Liver (tissue), 9 donors: ENCODE data around the gene TAS2R41. TPM values are rescaled to one million over a fixed set of nuclear protein-coding genes. Genes with fewer than 3 reads are reported as not detected.

Source experiments
- DNase-seq: peaks from one replicate; pipeline ENCODE4 v3.0.0-alpha.2; 2017; ENCODE audit warnings: low spot score
- H3K27ac ChIP-seq, 2 donors: one replicate each; pipeline ENCODE4 v1.7.0; 2013; ENCODE audit warnings: inconsistent platforms in 2 of 2, low read length in 2 of 2, control low read depth in 1 of 2, low read depth in 1 of 2, mild to moderate bottlenecking in 1 of 2
- H3K27me3 ChIP-seq, 4 donors: one replicate each; pipeline versions ENCODE4 v1.6.1 to v1.7.0; 2013; ENCODE audit warnings: low read length in 3 of 4, inconsistent platforms in 1 of 4, mild to moderate bottlenecking in 1 of 4, moderate library complexity in 1 of 4; ENCODE audit not compliant: control insufficient read depth in 4 of 4, insufficient read depth in 4 of 4
- H3K36me3 ChIP-seq, 4 donors: one replicate each; pipeline versions ENCODE4 v1.6.1 to v1.7.0; 2013; ENCODE audit warnings: low read length in 3 of 4, mild to moderate bottlenecking in 3 of 4, low read depth in 1 of 4, moderate library complexity in 1 of 4; ENCODE audit not compliant: control insufficient read depth in 4 of 4, insufficient read depth in 3 of 4
- H3K4me1 ChIP-seq, 4 donors: one replicate each; pipeline versions ENCODE4 v1.6.1 to v1.7.0; 2013; ENCODE audit warnings: low read length in 3 of 4, mild to moderate bottlenecking in 3 of 4, moderate library complexity in 1 of 4; ENCODE audit not compliant: control insufficient read depth in 4 of 4, insufficient read depth in 4 of 4
- H3K4me3 ChIP-seq, 3 donors: one replicate each; pipeline versions ENCODE4 v1.6.1 to v1.7.0; 2013; ENCODE audit warnings: low read length in 3 of 3, control low read depth in 1 of 3, low read depth in 1 of 3, mild to moderate bottlenecking in 1 of 3
- H3K9ac ChIP-seq, 2 donors: one replicate each; pipeline ENCODE4 v1.7.0; 2013; ENCODE audit warnings: low read length in 2 of 2, mild to moderate bottlenecking in 2 of 2, moderate library complexity in 2 of 2, control low read depth in 1 of 2, low read depth in 1 of 2
- H3K9me3 ChIP-seq, 4 donors: one replicate each; pipeline versions ENCODE4 v1.6.1 to v1.7.0; 2013; ENCODE audit warnings: low read length in 3 of 4; ENCODE audit not compliant: control insufficient read depth in 4 of 4
- EGR1 ChIP-seq, 2 donors: IDR thresholded peaks; 2 replicates each; pipeline ENCODE4 v1.6.1; 2016 to 2018; ENCODE audit warnings: antibody characterized with exemption in 2 of 2, low read depth in 2 of 2
- FOXA1 ChIP-seq: IDR thresholded peaks from 2 replicates; pipeline ENCODE4 v1.6.1; 2016; ENCODE audit warnings: antibody characterized with exemption
- FOXA2 ChIP-seq: IDR thresholded peaks from 2 replicates; pipeline ENCODE4 v1.6.1; 2016; ENCODE audit warnings: antibody characterized with exemption
- GABPA ChIP-seq, 2 donors: IDR thresholded peaks in 1 of 2; conservative IDR thresholded peaks in 1 of 2; 2 replicates each; pipeline ENCODE4 v1.6.1; 2016; ENCODE audit warnings: antibody characterized with exemption in 2 of 2, mild to moderate bottlenecking in 1 of 2, moderate library complexity in 1 of 2
- HNF4A ChIP-seq, 2 donors: conservative IDR thresholded peaks; 2 replicates each; pipeline ENCODE4 v1.6.1; 2016; ENCODE audit warnings: antibody characterized with exemption in 2 of 2, mild to moderate bottlenecking in 2 of 2
- HNF4G ChIP-seq: IDR thresholded peaks from 2 replicates; pipeline ENCODE4 v1.6.1; 2016; ENCODE audit warnings: antibody characterized with exemption
- JUND ChIP-seq, 2 donors: IDR thresholded peaks; 2 replicates each; pipeline ENCODE4 v1.6.1; 2016; ENCODE audit warnings: antibody characterized with exemption in 2 of 2
- MAX ChIP-seq: IDR thresholded peaks from 2 replicates; pipeline ENCODE4 v1.6.1; 2016; ENCODE audit warnings: antibody characterized with exemption
- NR2F2 ChIP-seq: IDR thresholded peaks from 2 replicates; pipeline ENCODE4 v1.6.1; 2016; ENCODE audit warnings: antibody characterized with exemption
- RAD21 ChIP-seq, 2 donors: IDR thresholded peaks; 2 replicates each; pipeline ENCODE4 v1.6.1; 2016; ENCODE audit warnings: antibody characterized with exemption in 2 of 2, mild to moderate bottlenecking in 2 of 2
- REST ChIP-seq: IDR thresholded peaks from 2 replicates; pipeline ENCODE4 v1.6.1; 2016; ENCODE audit warnings: antibody characterized with exemption, mild to moderate bottlenecking
- RXRA ChIP-seq, 2 donors: IDR thresholded peaks; 2 replicates each; pipeline ENCODE4 v1.6.1; 2017 to 2018; ENCODE audit warnings: antibody characterized with exemption in 2 of 2, mild to moderate bottlenecking in 1 of 2
- SP1 ChIP-seq: IDR thresholded peaks from 2 replicates; pipeline ENCODE4 v1.6.1; 2018; ENCODE audit warnings: antibody characterized with exemption, mild to moderate bottlenecking
- YY1 ChIP-seq: IDR thresholded peaks from 2 replicates; pipeline ENCODE4 v1.6.1; 2016; ENCODE audit warnings: antibody characterized with exemption, mild to moderate bottlenecking
- WGBS: extraction: QIAGEN DNeasy Blood & Tissue Kit; methylation state at CpG from one replicate; pipeline ENCODE4 v1.1.7; 2013; 5-methylcytosine and 5-hydroxymethylcytosine counted together
- polyA plus RNA-seq, 2 donors: library from polyadenylated mRNA; stranded (reverse) in 1 of 2; unstranded in 1 of 2; fragments of 200-250 nt in 1 of 2; fragments of >200 nt in 1 of 2; fragmentation: Nextera tagmentation in 1 of 2; extraction: Ambion mirVana in 1 of 2; gene quantifications; one replicate each; pipeline versions ENCODE4 v1.2.1 to v1.2.3, GENCODE V29; 2013 to 2015
- total RNA-seq, 2 donors: library from RNA; depleted of rRNA; stranded (reverse); fragments of >200 nt; gene quantifications; one replicate each; pipeline ENCODE4 v1.2.3, GENCODE V29; 2014
- TF ChIP-seq, protein P1 (sequence below): fragments of 150-350 bp; IDR thresholded peaks from 2 replicates; pipeline ENCODE4 v1.5.1; 2017; ENCODE audit warnings: improper control_type of control experiment, low read depth, low read length; ENCODE audit not compliant: missing input control
- TF ChIP-seq, protein P2 (sequence below): IDR thresholded peaks from 2 replicates; pipeline ENCODE4 v1.6.1; 2016; ENCODE audit warnings: antibody characterized with exemption
- TF ChIP-seq, protein P3 (sequence below): IDR thresholded peaks from 2 replicates; pipeline ENCODE4 v1.6.1; 2016; ENCODE audit warnings: antibody characterized with exemption
- donor health status: healthy.
- donor health status: healthy.
- donor health status: healthy.
- donor health status: healthy.
- donor health status: healthy.

The TAS2R41 gene
- total and polyA plus RNA-seq, 4 donors = 0.25 TPM; not detected in 3

DNA sequence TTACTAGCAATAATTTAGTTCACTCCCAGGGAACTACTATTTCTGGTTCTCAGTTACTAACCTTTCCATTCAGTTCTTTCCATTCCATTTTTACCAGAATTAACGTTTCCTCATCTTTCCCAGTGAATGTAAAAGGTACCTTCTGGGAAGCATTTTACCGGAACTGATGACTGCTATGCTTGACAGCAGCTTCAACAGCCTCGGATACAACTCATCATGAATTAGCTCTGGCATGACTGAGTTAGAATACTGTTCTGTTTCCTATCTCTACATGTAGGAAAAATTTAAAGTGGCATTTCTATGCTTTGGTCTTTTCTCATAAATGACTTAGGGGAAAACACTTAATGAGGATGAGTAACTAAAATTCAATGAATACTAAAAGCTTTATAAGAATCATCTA is 18.6 kb downstream of the TAS2R41 start:
- no peaks in the 10 kb centered on the region for H3K4me1 ChIP-seq
- no peak for TF ChIP-seq YY1
- TF ChIP-seq, protein P1, sequence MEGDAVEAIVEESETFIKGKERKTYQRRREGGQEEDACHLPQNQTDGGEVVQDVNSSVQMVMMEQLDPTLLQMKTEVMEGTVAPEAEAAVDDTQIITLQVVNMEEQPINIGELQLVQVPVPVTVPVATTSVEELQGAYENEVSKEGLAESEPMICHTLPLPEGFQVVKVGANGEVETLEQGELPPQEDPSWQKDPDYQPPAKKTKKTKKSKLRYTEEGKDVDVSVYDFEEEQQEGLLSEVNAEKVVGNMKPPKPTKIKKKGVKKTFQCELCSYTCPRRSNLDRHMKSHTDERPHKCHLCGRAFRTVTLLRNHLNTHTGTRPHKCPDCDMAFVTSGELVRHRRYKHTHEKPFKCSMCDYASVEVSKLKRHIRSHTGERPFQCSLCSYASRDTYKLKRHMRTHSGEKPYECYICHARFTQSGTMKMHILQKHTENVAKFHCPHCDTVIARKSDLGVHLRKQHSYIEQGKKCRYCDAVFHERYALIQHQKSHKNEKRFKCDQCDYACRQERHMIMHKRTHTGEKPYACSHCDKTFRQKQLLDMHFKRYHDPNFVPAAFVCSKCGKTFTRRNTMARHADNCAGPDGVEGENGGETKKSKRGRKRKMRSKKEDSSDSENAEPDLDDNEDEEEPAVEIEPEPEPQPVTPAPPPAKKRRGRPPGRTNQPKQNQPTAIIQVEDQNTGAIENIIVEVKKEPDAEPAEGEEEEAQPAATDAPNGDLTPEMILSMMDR = no peak
- TF ChIP-seq, protein P2, sequence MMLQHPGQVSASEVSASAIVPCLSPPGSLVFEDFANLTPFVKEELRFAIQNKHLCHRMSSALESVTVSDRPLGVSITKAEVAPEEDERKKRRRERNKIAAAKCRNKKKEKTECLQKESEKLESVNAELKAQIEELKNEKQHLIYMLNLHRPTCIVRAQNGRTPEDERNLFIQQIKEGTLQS = no peak
- TF ChIP-seq SP1 = no peak
- TF ChIP-seq RAD21 (IDR thresholded peaks at IDR 0.05) = no peak
- TF ChIP-seq NR2F2 = no peak
- no peak for TF ChIP-seq REST
- TF ChIP-seq EGR1 (IDR thresholded peaks at IDR 0.05; ENCODE audit: low read depth in 2 of 2) = no peak
- no peak for TF ChIP-seq HNF4G
- TF ChIP-seq HNF4A (conservative IDR thresholded peaks at IDR 0.05) = no peak
- TF ChIP-seq RXRA (IDR thresholded peaks at IDR 0.05) = no peak
- no peak for TF ChIP-seq JUND (IDR thresholded peaks at IDR 0.05)
- TF ChIP-seq FOXA1 = no peak
- TF ChIP-seq GABPA (IDR thresholded peaks at IDR 0.05 in 1 of 2, conservative IDR thresholded peaks at IDR 0.05 in 1 of 2) = no peak
- no peak for TF ChIP-seq MAX
- no peak for TF ChIP-seq FOXA2
- no peaks in the 10 kb centered on the region for H3K36me3 ChIP-seq
- no peaks in the 10 kb centered on the region for H3K9me3 ChIP-seq
- H3K27me3 ChIP-seq = no peaks in the 10 kb centered on the region
- no peak overlapping the region for H3K27ac ChIP-seq
- 74% methylated on average over 3 of the region's 3 CpGs for WGBS
- no peak for DNase-seq
- H3K9ac ChIP-seq = no peak overlapping the region
- no peak overlapping the region for H3K4me3 ChIP-seq

- H3K4me3 ChIP-seq = no peak overlapping the region
- WGBS = 82% methylated on average over 4 of the region's 4 CpGs
- H3K4me1 ChIP-seq = no peaks in the 10 kb centered on the region
- H3K27me3 ChIP-seq = no peaks in the 10 kb centered on the region
- no peaks in the 10 kb centered on the region for H3K9me3 ChIP-seq
- H3K36me3 ChIP-seq = no peaks in the 10 kb centered on the region
- no peak for DNase-seq
- no peak overlapping the region for H3K27ac ChIP-seq
- no peak overlapping the region for H3K9ac ChIP-seq
- TF ChIP-seq MAX (no peak), RXRA (IDR thresholded peaks at IDR 0.05) (no peak), NR2F2 (no peak), FOXA2 (no peak), EGR1 (IDR thresholded peaks at IDR 0.05; ENCODE audit: low read depth in 2 of 2) (no peak), SP1 (no peak), YY1 (no peak), HNF4A (conservative IDR thresholded peaks at IDR 0.05) (no peak), FOXA1 (no peak), REST (no peak)
- TF ChIP-seq, protein P3, sequence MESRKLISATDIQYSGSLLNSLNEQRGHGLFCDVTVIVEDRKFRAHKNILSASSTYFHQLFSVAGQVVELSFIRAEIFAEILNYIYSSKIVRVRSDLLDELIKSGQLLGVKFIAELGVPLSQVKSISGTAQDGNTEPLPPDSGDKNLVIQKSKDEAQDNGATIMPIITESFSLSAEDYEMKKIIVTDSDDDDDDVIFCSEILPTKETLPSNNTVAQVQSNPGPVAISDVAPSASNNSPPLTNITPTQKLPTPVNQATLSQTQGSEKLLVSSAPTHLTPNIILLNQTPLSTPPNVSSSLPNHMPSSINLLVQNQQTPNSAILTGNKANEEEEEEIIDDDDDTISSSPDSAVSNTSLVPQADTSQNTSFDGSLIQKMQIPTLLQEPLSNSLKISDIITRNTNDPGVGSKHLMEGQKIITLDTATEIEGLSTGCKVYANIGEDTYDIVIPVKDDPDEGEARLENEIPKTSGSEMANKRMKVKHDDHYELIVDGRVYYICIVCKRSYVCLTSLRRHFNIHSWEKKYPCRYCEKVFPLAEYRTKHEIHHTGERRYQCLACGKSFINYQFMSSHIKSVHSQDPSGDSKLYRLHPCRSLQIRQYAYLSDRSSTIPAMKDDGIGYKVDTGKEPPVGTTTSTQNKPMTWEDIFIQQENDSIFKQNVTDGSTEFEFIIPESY = no peak
These were observed 19.5 kb downstream of the TAS2R41 start for GRCh38 chr7:143497008-143497795.
